ENCODE measurements around the gene ZCCHC17.

Gene ZCCHC17

GRCh38 chr1:31348449-31348848 is 51.6 kb downstream of the ZCCHC17 start:
- Histone ChIP-seq H3K27me3 (ENCODE audit: insufficient read depth, low read depth) (no peaks in the 10 kb centered on the region), H2AFZ (ENCODE audit: low read depth) (no peak overlapping the region), H3K4me1 (ENCODE audit: low read depth, poor library complexity, severe bottlenecking) (no peaks in the 10 kb centered on the region), H3K4me2 (no peak overlapping the region), H3K9ac (no peak overlapping the region), H4K20me1 (ENCODE audit: insufficient read depth) (no peaks in the 10 kb centered on the region), H3K79me2 (ENCODE audit: insufficient read depth, low read depth) (no peaks in the 10 kb centered on the region), H3K36me3 (ENCODE audit: insufficient read depth) (no peaks in the 10 kb centered on the region), H3K27ac (no peak overlapping the region), H3K4me3 (IDR thresholded peaks at IDR 0.05; ENCODE audit: insufficient read depth, low read depth, low read length) (no peak overlapping the region)
- TF ChIP-seq CTCF (conservative IDR thresholded peaks at IDR 0.05; ENCODE audit: low read depth, low read length) = no peak

- no peaks in the 10 kb centered on the region for H3K36me3 ChIP-seq (ENCODE audit: insufficient read depth)
- no peak for TF ChIP-seq CTCF (conservative IDR thresholded peaks at IDR 0.05; ENCODE audit: low read depth, low read length)
Measured at GRCh38 chr1:31354283-31354682, 57.5 kb downstream of the ZCCHC17 start.

GRCh38 chr1:31356427-31356826 is 59.6 kb downstream of the ZCCHC17 start:
- H2AFZ ChIP-seq (ENCODE audit: low read depth) = no peak overlapping the region
- no peak overlapping the region for H3K27ac ChIP-seq
- no peaks in the 10 kb centered on the region for H3K4me1 ChIP-seq (ENCODE audit: low read depth, poor library complexity, severe bottlenecking)
- H3K79me2 ChIP-seq (ENCODE audit: insufficient read depth, low read depth) = no peaks in the 10 kb centered on the region
- no peaks in the 10 kb centered on the region for H3K27me3 ChIP-seq (ENCODE audit: insufficient read depth, low read depth)
- H3K4me2 ChIP-seq = no peak overlapping the region
- no peaks in the 10 kb centered on the region; the same call in 1 of the 2 replicates for H4K20me1 ChIP-seq (ENCODE audit: insufficient read depth)
- no peaks in the 10 kb centered on the region for H3K36me3 ChIP-seq (ENCODE audit: insufficient read depth)
- no peak overlapping the region for H3K4me3 ChIP-seq (IDR thresholded peaks at IDR 0.05; ENCODE audit: insufficient read depth, low read depth, low read length)
- no peak for TF ChIP-seq CTCF (conservative IDR thresholded peaks at IDR 0.05; ENCODE audit: low read depth, low read length)
- no peak overlapping the region for H3K9ac ChIP-seq

More at GRCh38 chr1:31354283-31354682, 57.5 kb downstream of the ZCCHC17 start:
- Histone ChIP-seq H3K27me3 (ENCODE audit: insufficient read depth, low read depth) (no peaks in the 10 kb centered on the region), H3K79me2 (ENCODE audit: insufficient read depth, low read depth) (no peaks in the 10 kb centered on the region), H3K27ac (no peak overlapping the region), H3K4me1 (ENCODE audit: low read depth, poor library complexity, severe bottlenecking) (no peaks in the 10 kb centered on the region), H4K20me1 (ENCODE audit: insufficient read depth) (no peaks in the 10 kb centered on the region; the same call in 1 of the 2 replicates), H3K4me2 (no peak overlapping the region), H3K4me3 (IDR thresholded peaks at IDR 0.05; ENCODE audit: insufficient read depth, low read depth, low read length) (no peak overlapping the region), H2AFZ (ENCODE audit: low read depth) (no peak overlapping the region), H3K9ac (no peak overlapping the region)

- Histone ChIP-seq H3K9ac (no peak overlapping the region), H4K20me1 (ENCODE audit: insufficient read depth) (no peaks in the 10 kb centered on the region), H3K27ac (no peak overlapping the region), H3K36me3 (ENCODE audit: insufficient read depth) (no peaks in the 10 kb centered on the region), H3K4me1 (ENCODE audit: low read depth, poor library complexity, severe bottlenecking) (no peaks in the 10 kb centered on the region), H3K4me3 (IDR thresholded peaks at IDR 0.05; ENCODE audit: insufficient read depth, low read depth, low read length) (no peak overlapping the region), H3K4me2 (no peak overlapping the region), H2AFZ (ENCODE audit: low read depth) (no peak overlapping the region), H3K79me2 (ENCODE audit: insufficient read depth, low read depth) (no peaks in the 10 kb centered on the region), H3K27me3 (ENCODE audit: insufficient read depth, low read depth) (no peaks in the 10 kb centered on the region)
- TF ChIP-seq CTCF (conservative IDR thresholded peaks at IDR 0.05; ENCODE audit: low read depth, low read length) = no peak
Measured at GRCh38 chr1:31361607-31362006, 64.8 kb downstream of the ZCCHC17 start.

All from KMS-11 (cell line).